T47D (cell line): ENCODE results near the gene MSMP.

Experiments
- DNase-seq, 2 experiments: peaks; one replicate each; pipeline versions ENCODE4 v3.0.0 to v3.0.0-alpha.2; 2011 to 2012; ENCODE audit warnings: low read depth in 1 of 2, low spot score in 1 of 2
- JUND ChIP-seq: IDR thresholded peaks from 2 replicates; pipeline ENCODE4 v1.6.1; 2012; ENCODE audit warnings: low read depth
- in situ Hi-C: cut with HindIII; loops from 2 replicates; pipeline ENCODE4 v1.10.0; 2016; ENCODE audit warnings: low sequenced_read_pairs, low pct_unique_long_range_greater_than_20kb

Gene MSMP

DNA sequence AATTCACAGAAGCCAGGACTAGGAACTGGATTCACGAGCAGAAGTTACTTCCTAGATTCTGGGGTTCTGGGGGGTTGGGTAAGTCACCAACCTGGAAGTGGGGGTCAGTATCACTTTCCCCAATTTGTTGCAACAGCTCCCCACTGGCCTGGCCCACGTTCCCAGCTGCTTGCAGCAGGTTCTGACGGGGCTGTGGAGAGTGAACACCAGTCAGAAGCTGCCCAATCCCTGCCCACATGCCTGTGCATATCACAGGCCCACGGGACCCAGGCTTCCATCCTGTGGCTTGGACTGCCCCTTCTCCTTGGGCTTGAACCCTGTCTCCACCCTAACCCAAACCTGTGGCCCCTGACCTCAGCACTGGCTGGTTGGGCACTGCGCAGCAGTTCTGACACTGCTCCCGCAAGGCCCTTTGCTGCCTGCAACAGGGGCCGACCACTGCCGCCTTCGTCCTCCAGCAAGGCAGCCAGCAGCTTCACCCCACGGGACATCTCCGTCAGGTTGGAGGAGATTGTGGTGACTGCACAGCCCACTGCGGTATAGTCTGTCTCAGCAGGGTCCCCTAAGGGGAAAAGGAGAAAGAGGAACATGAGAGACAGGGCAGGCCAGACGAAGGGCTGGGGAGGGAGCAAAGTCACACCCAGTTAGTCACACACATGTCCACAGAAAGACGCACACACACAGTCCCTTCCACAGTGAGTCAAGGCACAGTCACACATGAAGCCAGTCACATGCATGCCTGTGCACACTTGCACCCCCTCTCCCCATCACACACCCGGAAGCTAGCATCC lies 35.2 kb downstream of the MSMP start:
- in situ Hi-C loops, result no loop called here
- DNase-seq, result no peak
- TF ChIP-seq JUND, result no peak

DNA sequence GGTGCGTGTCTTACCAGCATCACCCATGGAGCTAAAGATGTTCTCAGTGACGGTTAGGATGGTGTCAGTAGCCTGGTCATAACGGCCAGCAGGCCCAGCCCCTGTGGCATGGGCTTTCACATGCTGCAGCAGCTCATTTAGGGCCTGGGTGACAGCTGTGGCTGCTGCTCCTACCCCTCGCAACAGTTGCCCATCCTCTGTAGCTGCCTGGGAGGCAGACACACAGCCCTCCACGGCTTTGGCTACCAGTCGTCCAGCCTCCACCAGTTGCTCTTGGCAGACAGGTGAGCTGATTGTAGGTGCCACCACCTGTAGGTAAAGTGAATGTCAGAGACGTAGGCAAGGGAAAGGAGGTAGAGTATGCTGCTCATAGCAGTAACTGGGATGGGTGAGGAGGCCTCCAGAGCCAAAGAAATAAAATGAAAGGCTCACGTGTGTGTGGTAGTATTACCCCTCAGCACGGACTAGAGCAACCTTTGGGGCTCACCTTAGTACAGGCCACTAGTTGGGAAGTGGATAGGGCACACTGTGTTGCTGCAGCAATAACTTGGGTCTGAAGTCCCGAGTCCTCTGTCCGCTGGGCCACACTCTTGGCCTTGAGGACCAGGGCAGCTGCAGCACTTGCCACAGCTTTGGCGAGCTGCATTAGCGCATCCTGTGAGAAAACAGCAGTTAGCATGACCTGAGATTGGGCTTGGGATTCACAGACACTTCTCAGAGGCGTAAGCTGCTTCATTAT lies 36.8 kb downstream of the MSMP start:
- in situ Hi-C loops, result no loop called here
- no peak for DNase-seq
- no peak for TF ChIP-seq JUND

DNA sequence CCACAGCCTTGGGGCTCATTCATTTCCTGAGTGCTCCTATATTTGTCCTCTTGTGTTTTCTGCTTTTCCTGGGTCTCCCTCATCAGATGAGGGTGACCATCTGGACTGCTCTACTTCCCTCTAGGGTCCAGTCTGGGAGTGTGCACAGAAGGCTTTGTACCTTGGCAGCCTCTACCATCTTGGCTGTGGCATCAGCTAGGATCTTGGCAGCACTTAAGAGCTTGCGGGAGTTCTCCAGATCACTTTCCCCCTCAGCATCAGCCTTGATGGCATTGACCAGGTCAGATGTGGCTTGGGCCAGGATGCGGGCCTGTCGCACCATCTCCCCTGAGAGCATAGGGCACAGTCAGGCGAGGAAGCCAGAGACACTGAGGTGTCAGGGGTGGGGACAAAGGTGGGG lies 37.8 kb downstream of the MSMP start:
- TF ChIP-seq JUND, result no peak
- no peak for DNase-seq
- in situ Hi-C loops, result no loop called here

DNA sequence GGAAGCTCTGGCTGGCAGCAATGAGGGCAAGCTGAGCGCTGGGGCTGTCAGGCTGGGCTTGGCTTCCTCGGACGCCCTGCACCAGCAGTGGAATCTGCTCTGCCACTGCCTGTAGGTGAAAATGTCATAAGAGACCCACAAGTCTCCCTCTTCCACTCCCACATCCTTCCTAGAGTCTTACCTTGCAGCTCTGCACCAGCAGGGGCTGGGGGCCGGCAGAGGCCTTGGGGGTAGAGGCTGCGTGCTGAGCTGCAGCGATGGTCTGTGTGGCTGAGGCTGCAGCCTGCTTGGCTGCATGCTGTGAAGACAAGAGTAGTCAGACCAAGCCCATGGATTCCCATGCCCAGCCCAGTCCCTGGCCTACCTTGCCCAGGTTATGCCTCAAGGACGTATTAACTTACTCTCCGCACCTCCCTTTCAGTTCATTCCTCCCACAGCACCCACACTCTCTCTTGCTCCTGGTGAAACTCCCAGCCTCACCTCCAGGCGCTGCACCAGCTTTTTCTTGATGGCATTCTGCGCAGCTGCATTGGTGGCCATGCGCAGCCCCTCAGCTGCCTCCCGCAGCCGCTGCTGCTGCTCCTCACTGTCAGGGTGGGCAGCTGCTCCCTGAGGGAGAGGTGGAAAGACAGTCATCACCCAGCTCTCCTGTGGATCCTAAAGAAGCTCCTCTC lies 39.4 kb downstream of the MSMP start:
- TF ChIP-seq JUND, result no peak
- no peak for DNase-seq
- in situ Hi-C loops, result no loop called here

DNA sequence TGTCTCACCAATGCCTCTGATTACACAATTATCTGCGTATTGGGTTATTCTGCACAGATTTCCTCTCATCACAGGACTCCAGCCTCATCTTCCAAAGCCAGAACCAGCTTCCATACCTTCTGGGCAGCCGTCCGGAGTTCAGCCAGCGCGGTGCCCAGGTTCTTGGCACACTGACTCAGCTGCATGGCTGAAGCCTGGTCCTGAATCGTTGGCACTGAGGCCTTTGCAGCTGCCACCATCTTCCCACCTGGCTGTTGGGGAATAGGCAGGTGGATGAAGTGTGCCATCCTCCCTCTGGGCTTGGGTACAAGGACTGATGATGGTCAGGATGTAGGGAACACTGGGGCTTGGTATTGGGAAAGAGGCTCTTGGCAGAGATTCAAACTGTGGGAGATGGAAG lies 40.0 kb downstream of the MSMP start:
- in situ Hi-C loops, result no loop called here
- TF ChIP-seq JUND, result no peak
- DNase-seq, result no peak

DNA sequence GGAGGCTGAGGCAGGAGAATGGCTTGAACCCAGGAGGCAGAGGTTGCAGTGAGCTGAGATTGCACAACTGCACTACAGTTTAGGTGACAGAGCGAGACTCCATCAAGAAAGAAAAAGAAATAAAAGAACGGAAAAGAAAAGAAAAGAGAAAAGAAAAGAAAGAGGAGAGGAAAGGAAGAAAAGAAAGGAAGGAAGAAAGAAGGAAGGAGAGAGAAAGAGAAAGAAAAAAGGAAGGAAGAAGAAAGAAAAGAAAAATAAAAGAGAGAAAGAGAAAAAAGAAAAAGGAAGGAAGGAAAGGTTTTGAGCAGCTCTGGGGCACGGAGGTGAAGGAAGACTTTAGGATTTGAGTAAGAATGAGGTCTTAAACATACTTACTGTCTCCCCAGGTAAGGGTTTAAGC lies 40.5 kb downstream of the MSMP start:
- in situ Hi-C loops, result no loop called here
- no peak for DNase-seq
- TF ChIP-seq JUND, result no peak

DNA sequence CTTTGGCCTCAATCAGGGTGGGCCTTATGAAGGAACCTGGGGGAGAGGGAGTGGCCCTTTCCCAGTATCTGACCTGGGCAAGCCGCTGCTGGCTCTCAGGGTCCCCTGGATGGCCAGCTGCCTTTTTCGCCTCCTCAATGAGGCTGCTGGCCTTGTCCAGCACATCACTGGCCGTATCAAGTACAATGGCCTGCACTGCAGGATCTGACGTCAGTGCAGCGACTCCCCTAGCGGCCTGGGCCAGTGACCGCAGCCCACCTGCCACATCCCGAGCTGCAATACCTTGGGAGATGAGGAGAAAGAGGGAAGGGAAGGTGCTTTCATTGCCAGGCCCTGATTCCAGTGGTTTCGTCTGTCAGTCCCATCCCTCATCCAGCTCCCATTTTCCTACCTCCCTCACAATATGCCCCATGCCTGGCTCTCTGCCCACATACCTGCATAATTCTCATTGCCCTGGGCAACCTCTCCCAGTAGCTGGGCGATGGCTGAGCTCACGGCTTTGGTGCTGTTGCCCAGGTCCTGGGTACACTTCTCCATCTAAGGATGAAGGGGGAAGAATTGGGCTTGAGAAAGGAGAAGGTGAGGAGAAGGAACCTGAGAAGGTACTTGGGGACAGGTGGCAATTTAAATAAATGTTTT lies 41.2 kb downstream of the MSMP start:
- TF ChIP-seq JUND, result no peak
- DNase-seq, result peak in 1 of 2 experiments; percentile 69
- in situ Hi-C loops, result no loop called here

DNA sequence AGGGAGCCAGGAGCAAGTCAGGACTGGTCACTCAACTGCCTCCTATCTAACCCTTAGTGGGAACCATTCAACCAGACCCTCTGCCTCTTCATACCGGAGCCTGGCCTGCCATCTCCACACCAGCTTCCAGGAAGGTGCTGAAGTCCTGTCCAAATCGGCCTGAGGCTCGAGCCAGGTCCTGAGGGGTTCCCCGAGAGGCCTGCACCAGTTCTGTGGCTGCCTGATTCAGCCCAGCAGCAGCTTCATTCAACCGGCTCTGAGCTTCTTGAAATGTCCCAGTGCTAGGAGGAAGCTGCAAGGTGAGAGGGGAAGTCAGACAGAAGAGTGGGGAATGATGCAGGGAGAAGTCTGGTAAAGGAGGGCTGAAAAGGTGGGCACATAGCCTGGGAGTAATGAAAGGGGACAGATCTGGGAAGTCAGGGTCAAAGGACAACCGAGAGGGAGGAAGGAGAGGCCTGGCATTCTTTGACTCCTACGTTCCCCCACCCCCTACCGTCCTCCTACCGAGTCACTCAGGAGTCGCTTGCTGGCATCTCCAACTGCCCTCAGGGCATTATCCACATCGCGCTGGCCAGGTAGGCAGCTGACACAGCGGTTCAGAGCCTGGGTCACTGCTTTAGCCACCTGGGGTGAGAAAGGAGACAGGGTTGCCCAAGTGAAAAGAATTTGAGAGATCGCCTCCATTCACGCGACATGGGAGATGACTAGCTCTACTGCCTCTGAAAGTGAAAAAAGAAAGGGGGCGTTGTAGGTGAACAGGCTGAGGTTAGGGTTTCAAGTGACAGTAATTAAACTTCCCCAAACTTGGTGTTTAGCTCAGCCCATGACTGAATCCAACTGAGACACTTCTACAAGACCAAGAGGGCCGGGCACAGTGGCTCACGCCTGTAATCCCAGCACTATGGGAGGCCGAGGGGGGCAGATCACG lies 42.3 kb downstream of the MSMP start:
- DNase-seq, result peak; percentile 38 to 77
- in situ Hi-C loops, result no loop called here
- TF ChIP-seq JUND, result no peak

DNA sequence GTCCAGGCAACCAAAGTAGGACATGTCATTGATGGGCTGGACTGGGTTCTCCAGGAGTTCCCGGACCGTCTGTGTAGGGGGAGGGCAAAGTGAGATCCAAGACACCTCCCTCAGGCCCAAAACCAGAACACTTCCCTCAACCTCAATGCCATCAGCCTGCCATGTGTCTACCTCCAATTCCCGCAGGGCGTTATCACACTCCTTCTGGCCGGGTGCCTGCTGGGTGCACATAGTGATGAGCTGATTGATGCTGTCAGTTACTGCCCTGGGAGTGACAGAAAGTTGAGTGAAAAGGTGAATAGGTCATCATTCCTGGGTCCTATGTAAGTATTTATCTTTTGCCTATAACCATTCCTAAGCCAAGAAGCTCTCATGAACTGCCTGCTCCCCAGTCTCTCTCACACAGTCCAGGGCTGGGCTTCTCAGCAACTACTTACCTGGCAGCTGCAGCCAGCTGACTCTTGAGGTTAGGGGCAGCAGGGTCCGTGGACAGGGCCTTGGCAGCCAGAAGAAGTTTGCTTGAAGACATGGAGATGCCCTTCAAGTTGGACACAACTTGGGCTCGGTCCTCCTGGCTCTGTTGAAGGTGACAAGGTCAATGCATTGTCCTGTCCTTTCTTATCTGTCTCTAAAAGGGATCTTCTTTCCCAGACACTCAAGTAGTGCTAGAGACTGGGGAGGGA lies 43.1 kb downstream of the MSMP start:
- no peak for DNase-seq
- no peak for TF ChIP-seq JUND
- in situ Hi-C loops, result no loop called here

DNA sequence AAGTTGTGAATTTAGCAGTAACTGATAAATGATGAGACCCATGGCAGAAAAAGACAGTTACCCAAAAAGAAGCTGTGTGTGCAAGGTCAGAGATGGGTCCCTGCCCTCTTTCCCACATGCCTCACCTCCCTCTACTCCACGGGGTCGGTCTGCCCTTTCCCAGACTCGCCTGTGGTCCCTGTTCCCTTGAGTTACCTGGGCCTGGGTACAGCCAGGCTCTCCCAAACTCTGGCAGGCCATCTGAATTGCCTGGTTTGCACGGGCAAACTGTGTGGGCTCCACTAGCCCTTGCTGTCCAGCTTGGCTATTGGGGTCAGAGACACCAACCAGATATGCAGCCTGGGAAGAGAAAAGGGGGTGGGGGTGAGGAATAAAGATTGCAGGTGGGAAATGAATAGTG lies 45.9 kb downstream of the MSMP start:
- no peak for DNase-seq
- no peak for TF ChIP-seq JUND
- in situ Hi-C loops, result no loop called here

DNA sequence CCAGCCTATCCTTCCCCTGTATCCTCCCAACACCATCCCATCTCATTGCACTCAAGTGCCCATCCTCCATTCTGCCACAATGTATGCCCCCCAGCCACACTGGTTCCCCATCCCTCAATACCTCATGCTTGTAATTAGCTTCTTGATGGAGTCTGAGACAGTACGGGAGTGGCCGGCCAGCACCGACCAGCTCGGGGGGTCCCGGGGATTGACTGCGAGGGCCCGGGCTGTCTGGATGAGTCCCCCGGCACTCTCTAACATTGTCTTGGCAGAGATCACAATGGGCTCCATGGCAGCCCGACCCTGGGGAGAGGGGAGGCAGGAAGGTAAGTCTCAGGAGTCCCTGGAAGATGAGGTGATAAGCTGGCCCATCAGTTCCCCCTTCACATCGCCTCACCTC lies 47.1 kb downstream of the MSMP start:
- no peak for DNase-seq
- in situ Hi-C loops, result no loop called here

More for the DNA sequence above, 47.1 kb downstream of the MSMP start:
- TF ChIP-seq JUND, result no peak
